GM19035 (cell line): ENCODE results near the gene POLDIP3.

ENCODE experiments used
- ATAC-seq: cut with Tn5 transposase; IDR thresholded peaks from one replicate; pipeline ENCODE4 v1.9.1; 2021; ENCODE audit not compliant: unreplicated experiment

The POLDIP3 gene

DNA sequence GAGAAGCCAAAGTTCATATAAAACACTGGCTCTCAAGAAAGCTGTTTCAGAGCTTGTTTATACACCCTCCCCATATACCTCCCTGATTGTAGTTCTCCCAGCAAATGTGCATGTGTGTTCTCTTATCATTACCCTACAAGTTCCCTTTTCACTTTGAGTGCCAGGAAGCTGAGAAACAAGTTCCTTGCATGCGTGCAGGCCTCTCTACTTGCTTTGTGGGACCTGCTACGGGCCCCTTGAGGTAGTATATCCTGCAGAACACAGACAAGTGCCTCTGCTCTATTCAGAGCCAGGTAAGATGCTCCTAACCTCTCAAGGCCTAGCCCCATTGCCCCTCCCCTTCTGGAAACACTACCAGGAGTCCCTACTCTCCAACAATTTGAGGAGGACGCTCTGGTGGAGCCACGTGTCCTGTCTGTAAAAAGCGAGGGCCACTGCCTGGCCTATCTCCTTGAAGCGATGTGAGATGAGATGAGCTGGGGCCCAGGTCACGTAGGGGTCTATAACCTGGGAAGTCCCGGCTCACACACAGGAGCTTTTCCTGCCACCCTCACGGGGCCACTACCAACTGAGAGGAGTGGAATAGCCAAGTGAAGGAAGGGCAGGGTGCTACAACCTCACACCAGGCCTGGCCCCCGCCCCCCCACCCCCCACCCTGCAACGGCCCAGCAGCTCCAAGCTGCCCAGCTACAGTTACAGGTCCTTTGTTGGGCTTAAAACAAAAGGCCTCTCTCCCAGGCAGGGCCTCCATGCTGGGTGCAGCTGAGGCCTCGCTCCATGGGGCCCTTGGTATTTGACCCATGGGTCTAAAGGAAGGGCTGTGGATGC lies 28.3 kb upstream of the POLDIP3 start:
- no peak for ATAC-seq

DNA sequence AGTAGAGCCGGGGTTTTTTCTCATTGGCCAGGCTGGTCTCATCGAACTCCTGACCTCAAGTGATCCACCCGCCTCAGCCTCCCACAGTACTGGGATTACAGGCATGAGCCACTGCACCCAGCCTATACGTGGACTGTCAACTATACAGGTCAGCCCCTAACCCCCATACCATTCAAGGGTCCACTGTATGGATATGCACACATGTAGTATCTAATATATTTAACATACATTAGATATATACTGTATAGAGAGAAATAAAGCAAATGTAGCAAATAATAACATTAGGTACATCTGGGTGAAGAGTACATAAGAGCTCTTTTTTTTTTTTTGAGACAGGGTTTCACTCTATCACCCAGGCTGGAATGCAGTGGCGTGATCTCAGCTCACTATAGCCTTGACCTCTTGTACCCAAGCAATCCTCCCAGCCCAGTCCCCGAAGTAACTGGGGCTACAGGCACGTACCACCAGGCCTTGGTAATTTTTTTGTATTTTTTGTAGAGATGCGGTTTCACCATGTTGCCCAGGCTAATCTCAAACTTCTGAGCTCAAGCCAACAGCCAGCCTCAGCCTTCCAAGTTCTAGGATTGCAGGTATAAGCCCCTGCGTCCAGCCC lies 27.2 kb upstream of the POLDIP3 start:
- no peak for ATAC-seq

- no peak for ATAC-seq
Observed at GRCh38 chr22:42639541-42640241, 25.0 kb upstream of the POLDIP3 start.

DNA sequence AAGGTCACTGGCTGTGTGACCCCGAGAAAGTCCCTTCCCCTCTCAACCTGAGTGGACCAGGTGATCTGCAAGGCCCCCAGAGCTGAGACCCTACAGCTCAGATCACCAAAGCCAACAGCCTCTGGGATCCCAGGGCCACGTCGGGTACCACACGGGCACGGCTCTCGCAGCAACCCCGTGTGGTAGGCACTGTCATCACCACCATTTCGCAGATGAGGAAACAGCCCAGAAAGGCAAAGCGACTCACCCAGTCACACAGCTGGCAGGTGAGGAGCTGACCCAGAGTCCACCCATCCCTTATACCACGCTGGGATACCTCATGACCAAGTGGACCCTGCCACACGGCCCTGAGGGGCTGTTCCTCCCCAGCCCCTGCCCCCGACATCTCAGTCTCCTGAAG lies 22.9 kb upstream of the POLDIP3 start:
- no peak for ATAC-seq

DNA sequence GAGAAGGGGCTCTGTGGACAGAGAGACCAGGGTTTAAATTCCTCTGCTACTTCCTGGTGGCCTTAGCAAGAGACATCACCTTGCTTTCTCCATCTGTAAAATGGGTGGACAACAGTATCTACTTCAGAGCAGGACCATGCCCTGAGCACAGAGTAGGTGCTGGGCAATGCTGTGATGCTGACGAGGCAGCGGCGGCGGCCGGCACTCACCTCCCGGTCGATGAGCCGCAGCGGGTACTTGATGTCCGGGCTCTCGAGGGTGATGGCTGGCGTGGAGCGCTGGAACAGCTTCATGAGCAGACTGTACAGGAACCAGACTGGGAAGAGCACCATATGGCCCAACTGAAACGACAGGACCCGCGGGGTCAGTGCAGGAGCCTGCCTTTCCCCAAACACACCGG lies 21.8 kb upstream of the POLDIP3 start:
- ATAC-seq: no peak

- no peak for ATAC-seq
Observed at GRCh38 chr22:42635531-42635930, 20.8 kb upstream of the POLDIP3 start.

DNA sequence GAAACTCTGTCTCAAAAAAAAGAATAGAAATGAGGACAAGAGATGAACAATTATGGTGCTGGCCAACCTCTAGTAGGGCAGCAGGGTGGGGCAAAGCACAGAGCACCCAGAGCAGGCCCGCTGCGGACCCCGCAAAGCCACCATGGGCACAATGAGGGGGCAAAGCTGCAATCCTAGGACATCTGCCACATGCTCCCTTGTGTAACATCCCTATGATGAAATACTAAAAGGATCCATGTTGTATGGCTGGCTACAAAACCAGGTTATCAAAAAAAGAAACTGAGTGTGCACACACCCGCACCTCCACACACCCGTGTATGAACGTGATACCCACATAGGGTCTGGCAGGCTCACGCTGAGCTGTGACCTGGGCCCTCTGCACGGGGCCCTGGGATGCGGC lies 18.3 kb upstream of the POLDIP3 start:
- no peak for ATAC-seq

DNA sequence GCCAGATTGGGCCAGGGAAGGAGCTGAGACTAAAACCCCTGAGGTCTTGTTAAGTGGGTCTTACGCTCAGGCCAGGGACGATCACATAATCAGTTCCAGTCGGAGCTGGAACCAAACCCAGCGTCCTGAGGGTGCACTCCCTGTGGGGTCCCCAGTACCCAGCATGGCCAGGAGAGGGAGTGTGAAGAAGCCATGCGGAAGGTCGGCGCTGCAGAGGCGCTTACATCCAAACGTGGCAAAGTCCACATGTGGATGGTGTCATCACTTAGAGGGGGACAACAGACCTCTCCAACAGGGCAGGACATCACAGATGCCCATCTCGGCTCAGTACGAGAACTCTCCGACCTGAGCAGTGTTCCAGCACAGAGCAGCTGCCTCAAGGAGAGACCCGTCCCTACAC lies 17.4 kb upstream of the POLDIP3 start:
- no peak for ATAC-seq

DNA sequence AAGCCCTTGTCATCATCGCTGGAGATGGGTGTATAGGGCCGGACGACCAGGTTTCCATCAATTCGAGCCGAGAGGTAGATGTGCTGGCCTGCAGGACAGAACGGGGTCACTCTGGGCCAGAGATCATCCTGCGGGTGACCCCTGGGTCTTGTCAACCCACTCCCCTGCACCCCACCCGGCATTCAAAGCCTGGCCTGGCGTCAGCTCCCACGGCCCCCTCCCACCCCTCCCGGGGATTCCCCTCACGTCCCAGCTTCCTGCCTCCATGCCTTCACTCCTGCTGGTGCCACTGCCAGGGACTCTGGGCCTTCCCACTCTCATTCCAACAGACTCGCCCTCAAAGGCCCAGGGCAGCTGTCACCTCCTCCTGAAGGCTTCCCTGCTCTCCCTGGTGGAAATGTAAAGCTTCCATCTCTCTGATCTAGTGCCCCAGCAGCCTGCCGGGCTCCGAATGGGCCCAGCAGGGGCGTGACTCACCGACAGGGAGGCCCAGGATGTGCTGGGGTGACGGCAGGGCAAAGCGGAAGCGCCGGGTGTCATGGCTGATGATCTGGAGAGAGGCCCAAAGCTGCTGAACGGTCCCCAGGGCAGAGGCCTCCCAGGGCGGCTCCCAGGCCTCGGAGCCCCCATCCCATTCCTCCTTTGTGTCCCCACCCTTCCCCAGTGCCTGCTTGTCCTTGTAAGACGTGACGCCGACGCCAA lies 16.4 kb upstream of the POLDIP3 start:
- no peak for ATAC-seq

DNA sequence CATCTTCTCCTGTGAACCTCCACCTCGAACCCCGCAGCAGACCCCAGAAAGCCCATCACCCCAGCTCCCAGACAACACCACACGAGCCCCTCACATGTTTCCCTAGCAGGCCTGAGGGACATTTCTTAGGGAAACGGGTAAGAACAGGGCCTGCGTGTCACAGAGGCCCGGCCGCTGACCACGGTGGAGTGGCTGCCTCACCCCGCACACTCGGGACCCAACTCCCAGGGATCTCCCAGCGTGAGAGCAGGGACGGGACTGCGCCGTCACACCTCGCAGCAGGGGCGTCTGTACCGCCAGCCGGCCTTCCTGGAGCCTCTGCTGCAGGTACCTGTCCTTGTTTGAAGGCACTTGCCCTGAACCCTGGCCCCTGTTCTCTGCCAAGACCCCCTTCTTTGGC lies 15.5 kb upstream of the POLDIP3 start:
- no peak for ATAC-seq

DNA sequence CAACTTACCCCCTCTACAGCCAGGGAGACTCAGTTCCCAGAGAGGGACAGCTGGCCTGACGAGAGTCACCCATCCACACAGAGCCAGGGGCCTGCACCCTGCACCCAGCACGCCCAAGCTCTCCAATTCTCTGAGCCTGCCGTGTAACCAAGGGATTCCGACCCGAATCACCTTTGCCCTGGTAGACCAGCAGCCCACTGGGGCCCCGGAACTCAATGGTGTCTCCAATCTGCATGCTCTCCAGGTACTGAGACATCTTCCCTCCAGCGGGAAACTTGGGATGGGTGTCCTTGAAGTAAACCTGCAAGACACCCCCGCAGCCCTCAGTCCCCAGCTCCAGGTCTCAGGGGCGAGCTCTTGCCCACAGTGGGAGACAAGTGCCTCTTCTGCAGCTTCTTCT lies 13.3 kb upstream of the POLDIP3 start:
- no peak for ATAC-seq

GRCh38 chr22:42626951-42627625 lies 12.4 kb upstream of the POLDIP3 start:
- ATAC-seq: no peak

GRCh38 chr22:42626431-42626830 lies 11.7 kb upstream of the POLDIP3 start:
- no peak for ATAC-seq

DNA sequence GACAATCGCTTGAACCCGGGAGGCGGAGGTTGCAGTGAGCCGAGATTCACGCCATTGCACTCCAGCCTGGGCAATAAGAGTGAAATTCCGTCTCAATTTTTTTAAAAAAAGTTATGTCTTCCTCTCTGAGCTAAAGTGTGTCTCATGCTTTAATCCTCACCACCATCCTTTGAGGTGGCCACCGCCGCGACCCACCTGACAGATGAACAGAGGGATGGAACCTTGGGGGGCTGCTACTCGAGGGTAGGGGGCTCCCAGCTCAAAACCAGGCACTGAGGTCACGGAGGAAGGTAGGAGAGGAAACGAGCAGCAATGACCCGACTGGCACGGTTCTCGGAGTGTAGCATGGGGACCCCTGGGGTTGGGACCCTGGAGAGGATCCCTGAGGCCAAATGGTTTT lies 10.7 kb upstream of the POLDIP3 start:
- no peak for ATAC-seq

DNA sequence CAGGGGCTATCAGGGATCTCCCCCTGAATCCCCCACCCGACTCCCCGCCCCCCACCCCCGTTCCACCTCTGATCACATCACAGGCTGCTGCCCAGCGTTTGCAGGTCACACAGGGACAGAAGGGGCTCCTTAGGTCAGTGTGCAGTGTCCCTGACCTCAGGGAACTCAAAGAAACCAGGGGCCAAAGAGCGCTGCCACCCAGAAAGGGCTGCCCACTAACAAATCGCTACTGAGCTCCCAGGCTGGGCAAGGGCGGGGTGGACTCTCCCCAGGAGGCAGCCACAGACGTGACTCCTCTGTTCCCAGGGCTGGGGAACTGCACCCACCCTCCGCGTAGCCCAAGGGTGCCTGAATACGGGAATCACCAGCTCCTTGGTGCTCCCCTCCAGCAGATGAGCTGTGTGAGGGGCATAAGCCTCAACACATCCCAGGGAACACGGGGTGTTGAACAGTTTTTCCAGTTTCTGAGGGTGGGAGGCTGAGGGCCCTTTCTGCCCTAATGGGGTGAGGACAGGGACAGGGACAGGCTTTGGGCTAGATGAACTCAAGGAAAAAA lies 9.9 kb upstream of the POLDIP3 start:
- no peak for ATAC-seq

GRCh38 chr22:42623756-42624441 lies 9.2 kb upstream of the POLDIP3 start:
- no peak for ATAC-seq

DNA sequence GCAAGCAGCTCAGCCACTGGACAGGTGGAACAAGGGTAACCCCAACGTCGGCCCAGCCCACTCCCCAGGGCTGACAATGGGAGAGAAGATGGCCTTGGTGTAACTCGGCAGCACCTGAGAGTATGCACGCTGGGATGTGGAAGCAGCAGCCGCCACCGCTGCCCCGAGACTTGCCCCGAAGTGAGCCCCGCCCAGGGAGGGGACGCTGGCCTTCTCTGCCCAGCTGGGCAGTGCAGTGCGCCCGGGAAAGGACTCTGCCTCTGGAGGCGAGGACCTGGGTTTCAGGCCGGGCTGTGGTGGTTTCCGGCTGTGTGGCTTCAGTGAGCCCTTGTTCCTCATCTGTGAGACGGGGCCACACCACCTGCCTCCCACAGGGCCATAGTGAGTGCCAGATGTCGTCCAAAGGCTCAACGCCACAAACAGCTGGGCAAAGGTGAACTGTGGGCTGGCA lies 8.6 kb upstream of the POLDIP3 start:
- peak; percentile 50 for ATAC-seq

DNA sequence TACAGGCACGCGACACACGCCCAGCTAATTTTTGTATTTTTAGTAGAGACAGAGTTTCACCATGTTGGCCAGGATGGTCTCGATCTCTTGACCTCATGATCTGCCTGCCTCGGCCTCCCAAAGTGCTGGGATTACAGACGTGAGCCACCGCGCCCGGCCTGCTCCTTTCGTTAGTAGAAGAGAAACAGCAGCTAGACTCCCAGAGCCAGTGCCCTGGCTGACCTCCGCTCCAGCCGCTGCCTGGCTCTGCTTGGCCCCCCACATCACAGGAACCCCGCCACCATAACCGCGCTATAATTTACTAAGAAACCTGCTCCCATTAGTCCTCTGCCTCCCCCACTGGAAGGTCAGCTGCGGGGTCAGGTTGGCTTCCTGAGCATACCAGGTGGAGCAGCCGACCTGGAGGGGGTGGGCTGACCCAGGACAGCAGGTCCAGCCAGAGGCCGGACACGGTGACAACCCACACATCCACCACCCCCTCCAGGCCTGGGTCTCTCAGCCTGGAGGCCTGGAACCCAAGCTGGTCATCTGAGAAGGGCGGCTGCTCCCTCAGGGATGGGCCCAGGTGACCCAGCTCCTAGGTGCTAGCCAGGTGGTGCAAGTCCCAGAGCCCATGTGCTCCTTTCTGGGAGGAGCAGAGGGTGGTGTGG lies 7.5 kb upstream of the POLDIP3 start:
- no peak for ATAC-seq

DNA sequence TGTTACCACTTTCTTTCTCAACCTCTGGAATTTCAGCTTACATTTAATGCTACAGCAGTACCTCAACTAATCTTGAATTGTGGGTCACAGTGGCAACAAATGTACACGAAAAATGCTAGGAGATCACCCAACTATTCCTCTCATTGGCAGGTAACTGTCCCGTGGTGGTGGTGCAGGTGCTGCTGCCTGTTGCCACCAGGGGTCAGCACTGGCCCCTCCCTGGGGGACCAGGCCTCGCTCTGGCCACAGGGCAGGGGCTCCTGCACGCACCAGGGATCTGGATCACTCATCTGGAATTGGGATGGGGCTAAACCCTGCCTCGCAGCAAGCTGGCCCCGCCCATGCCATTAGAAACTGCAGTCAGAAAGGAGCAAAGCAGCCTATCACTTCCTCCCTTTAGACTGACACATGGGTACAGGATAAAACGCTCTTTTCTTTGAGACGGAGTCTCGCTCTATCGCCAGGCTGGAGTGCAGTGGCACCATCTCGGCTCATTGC lies 6.9 kb upstream of the POLDIP3 start:
- ATAC-seq: no peak
